Left lung (tissue), 10 donors: Measurements from ENCODE around the gene VENTX. TPM values are rescaled to one million over a fixed set of nuclear protein-coding genes. Genes with fewer than 3 reads are reported as not detected.

Experiments
- ATAC-seq: fragments of 200-7000 bp; cut with Tn5 transposase; one replicate; pipeline ENCODE4 v1.9.1; 2020; ENCODE audit warnings: moderate library complexity
- DNase-seq, 4 donors: peaks; one replicate each; pipeline ENCODE4 v3.0.0-alpha.2; 2013 to 2020
- H3K27ac ChIP-seq, 2 donors: fragments of 200-600 bp; sonication (generic) in 1 of 2; one replicate each; pipeline versions ENCODE4 v1.5.0 to v1.8.0; 2020 to 2021
- H3K27me3 ChIP-seq, 2 donors: fragments of 200-600 bp; sonication (generic) in 1 of 2; one replicate each; pipeline versions ENCODE4 v1.5.0 to v1.8.0; 2020 to 2021
- H3K36me3 ChIP-seq, 2 donors: fragments of 200-600 bp; sonication (generic) in 1 of 2; one replicate each; pipeline versions ENCODE4 v1.5.0 to v1.8.0; 2020 to 2021
- H3K4me1 ChIP-seq, 2 donors: fragments of 200-600 bp; one replicate each; pipeline ENCODE4 v1.8.0; 2021
- H3K4me3 ChIP-seq, 2 donors: fragments of 200-600 bp; sonication (generic) in 1 of 2; one replicate each; pipeline versions ENCODE4 v1.5.0 to v1.8.0; 2020 to 2021; ENCODE audit warnings: mild to moderate bottlenecking in 1 of 2
- H3K9me3 ChIP-seq, 2 donors: fragments of 200-600 bp; sonication (generic) in 1 of 2; one replicate each; pipeline versions ENCODE4 v1.5.0 to v1.8.0; 2020 to 2021
- CTCF ChIP-seq, 2 donors: fragments of 200-600 bp; sonication (generic) in 1 of 2; IDR thresholded peaks; one replicate each; pipeline versions ENCODE4 v1.5.0 to v1.8.0; 2021; ENCODE audit warnings: antibody characterized with exemption in 2 of 2
- intact Hi-C, 2 donors: fragments of 100-400 bp; cut with DNase I; formaldehyde crosslinking; loops; one replicate each; pipeline versions ENCODE4 v1.11.2 to v1.14.2; 2022
- polyA plus RNA-seq, 6 donors: library from polyadenylated mRNA; unstranded; fragments of 120-200 nt; gene quantifications; one replicate each; pipeline ENCODE4 v1.2.1, GENCODE V29; 2013; ENCODE audit not compliant: insufficient read length in 6 of 6
- total RNA-seq, 2 donors: library from RNA; stranded (reverse); fragmentation: NEBNext Ultra II Directional; extraction: Animal tissue kit (Norgen Biotek cat#: 25700); gene quantifications; one replicate each; pipeline ENCODE4 v1.2.1, GENCODE V29; 2021
- donor health status: DM: no; HTN: yes; CAD: no.
- donor health status: DM: no; HTN: no; CAD: no.

Gene VENTX
- total and polyA plus RNA-seq, 8 donors: 0.14 to 4.1 (median 0.25) TPM

DNA sequence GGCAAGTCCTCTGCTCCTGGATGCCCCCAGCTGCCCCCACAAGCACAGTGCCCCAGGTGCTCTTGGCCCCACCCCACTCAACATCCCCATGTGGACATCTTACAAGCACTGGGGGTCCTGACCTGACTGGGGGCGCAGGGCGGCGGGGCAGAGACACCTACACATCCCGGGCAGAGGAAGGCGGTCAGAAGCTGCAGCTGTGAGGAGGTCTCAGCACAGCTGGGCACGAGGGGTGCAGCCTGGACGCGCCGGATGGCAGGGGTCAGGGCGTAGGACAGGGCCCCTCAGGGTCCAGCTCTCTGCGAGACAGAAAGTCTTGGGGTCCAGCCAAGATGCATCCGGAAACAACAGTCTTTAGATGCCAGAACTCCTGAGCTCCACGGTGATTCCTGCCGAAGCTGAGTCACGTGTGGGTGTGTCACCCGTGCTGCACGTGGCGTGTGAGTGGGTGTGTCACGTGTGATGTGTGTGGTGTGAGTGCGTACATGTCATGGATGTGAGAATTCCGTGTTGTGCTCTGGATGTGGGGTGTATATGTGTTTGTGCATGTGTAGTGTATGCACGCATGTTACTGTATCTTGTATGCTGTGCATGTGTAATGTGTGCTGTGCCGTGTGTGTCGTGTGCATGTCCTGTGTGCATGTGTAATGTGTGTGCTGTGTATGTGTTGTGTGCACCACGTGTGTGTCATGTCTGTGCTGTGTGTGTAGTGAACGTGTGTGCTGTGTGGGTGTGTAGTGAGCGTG lies 5.1 kb downstream of the VENTX start:
- H3K36me3 ChIP-seq: no peaks in the 10 kb centered on the region
- H3K27ac ChIP-seq: no peak overlapping the region
- no peaks in the 10 kb centered on the region for H3K9me3 ChIP-seq
- TF ChIP-seq CTCF (IDR thresholded peaks at IDR 0.05): no peak
- intact Hi-C loops: no loop called here
- ATAC-seq: no peak
- no peak overlapping the region for H3K4me3 ChIP-seq
- no peak for DNase-seq
- peaks cover 26 to 100% of the 10 kb centered on the region in 2 donors for H3K27me3 ChIP-seq
- peaks cover 0 to 17% of the 10 kb centered on the region in 2 donors for H3K4me1 ChIP-seq

DNA sequence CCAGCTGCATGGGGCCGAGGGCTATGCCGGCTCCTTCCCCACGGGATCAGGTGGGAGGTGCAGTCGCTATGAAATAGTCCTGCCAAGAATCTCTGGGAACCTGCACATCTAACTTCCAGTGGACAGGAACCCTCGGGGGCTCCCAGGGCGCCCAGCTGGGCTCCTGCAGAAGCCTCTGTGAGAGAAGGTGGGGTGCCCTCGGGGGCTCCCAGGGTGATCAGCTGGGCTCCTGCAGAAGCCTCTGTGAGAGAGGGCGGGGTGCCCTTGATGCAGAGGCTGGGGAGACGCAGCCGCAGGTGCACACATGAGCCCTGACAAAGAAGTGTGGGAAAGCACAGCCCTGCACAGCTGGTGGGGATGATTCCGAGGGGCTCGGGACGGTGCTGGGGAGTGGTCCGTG lies 5.9 kb downstream of the VENTX start:
- Histone ChIP-seq H3K27me3 (peaks cover 18 to 100% of the 10 kb centered on the region in 2 donors), H3K36me3 (no peaks in the 10 kb centered on the region), H3K27ac (no peak overlapping the region), H3K4me3 (no peak overlapping the region), H3K9me3 (no peaks in the 10 kb centered on the region), H3K4me1 (peaks cover 0 to 12% of the 10 kb centered on the region in 2 donors)
- ATAC-seq (no peak), DNase-seq (no peak)
- no peak for TF ChIP-seq CTCF (IDR thresholded peaks at IDR 0.05)
- intact Hi-C loops: no loop called here

- H3K9me3 ChIP-seq: no peaks in the 10 kb centered on the region
- DNase-seq (no peak), ATAC-seq (peak; percentile 27)
- H3K4me1 ChIP-seq: peaks cover 0 to 11% of the 10 kb centered on the region in 2 donors
- intact Hi-C loops: no loop called here
- TF ChIP-seq CTCF (IDR thresholded peaks at IDR 0.05): no peak
- no peaks in the 10 kb centered on the region for H3K36me3 ChIP-seq
- H3K4me3 ChIP-seq: no peak overlapping the region
- peaks cover 8 to 93% of the 10 kb centered on the region in 2 donors for H3K27me3 ChIP-seq
- H3K27ac ChIP-seq: no peak overlapping the region
Measured at GRCh38 chr10:133245439-133246235, 8.0 kb downstream of the VENTX start.

- Histone ChIP-seq H3K4me3 (no peak overlapping the region), H3K9me3 (no peaks in the 10 kb centered on the region), H3K27ac (no peak overlapping the region), H3K27me3 (peaks cover 8 to 89% of the 10 kb centered on the region in 2 donors), H3K36me3 (no peaks in the 10 kb centered on the region), H3K4me1 (peaks cover 0 to 5% of the 10 kb centered on the region in 2 donors)
- DNase-seq (no peak), ATAC-seq (no peak)
- intact Hi-C loops: no loop called here
- no peak for TF ChIP-seq CTCF (IDR thresholded peaks at IDR 0.05)
Measured at GRCh38 chr10:133246236-133246626, 8.6 kb downstream of the VENTX start.

DNA sequence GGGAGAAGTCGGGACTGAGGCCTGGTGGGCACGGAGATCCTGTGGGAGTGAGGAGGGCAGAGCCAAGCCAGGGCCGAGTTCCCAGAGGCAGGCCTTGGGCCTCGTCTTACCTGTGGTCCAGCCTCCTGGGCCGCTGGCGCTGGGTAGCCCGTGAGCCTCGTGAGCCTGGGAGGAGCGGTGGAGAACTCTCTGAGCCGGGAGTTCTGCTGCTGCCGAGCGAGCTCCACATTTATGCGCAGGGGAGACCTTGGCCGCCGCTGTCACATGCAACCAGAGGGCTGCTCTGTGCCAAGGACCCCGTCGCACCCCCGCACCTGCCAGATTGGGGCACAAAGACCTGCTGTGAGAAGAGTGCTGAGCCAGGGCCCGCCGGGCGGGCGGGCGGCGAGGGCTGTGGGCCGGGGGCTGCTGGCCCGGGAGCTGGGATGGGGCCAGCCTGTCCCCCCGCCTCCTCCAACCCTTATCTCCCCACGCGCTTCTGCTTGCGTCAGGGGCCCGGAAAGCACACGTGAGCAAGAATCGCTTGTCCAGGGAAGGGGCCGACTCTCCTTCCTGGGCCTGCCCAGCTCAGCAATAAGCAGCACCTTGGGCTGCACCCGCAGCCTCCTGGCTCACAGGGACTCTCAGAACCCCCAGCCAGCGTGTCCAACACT lies 10.2 kb downstream of the VENTX start:
- intact Hi-C loops: no loop called here
- Histone ChIP-seq H3K4me3 (no peak overlapping the region), H3K4me1 (no peaks in the 10 kb centered on the region), H3K27ac (no peak overlapping the region), H3K9me3 (no peaks in the 10 kb centered on the region), H3K36me3 (no peaks in the 10 kb centered on the region), H3K27me3 (peaks cover 5 to 83% of the 10 kb centered on the region in 2 donors)
- ATAC-seq (no peak), DNase-seq (no peak)
- TF ChIP-seq CTCF (IDR thresholded peaks at IDR 0.05): no peak
